H9 (cell line): ENCODE measurements around the gene P2RX6. TPM values are rescaled to one million over a fixed set of nuclear protein-coding genes. Genes with fewer than 3 reads are reported as not detected.

Experiments
- DNase-seq: peaks from one replicate; pipeline ENCODE4 v3.0.0-alpha.2; 2017
- H2AFZ ChIP-seq: one replicate; pipeline ENCODE4 v1.6.1; 2013; ENCODE audit warnings: mild to moderate bottlenecking, low read length, control low read depth, moderate library complexity
- H2AK5ac ChIP-seq: 2 replicates; pipeline ENCODE4 v1.6.1; 2013; ENCODE audit warnings: low read length, control low read depth, mixed read lengths; ENCODE audit not compliant: insufficient read length
- H2BK120ac ChIP-seq: one replicate; pipeline ENCODE4 v1.6.1; 2013; ENCODE audit warnings: low read depth, mild to moderate bottlenecking, low read length, control low read depth, inconsistent platforms; ENCODE audit not compliant: poor library complexity, severe bottlenecking
- H2BK12ac ChIP-seq: 2 replicates; pipeline ENCODE4 v1.6.1; 2013; ENCODE audit warnings: low read length, control low read depth, mixed read lengths, low read depth; ENCODE audit not compliant: insufficient read length
- H2BK15ac ChIP-seq: 2 replicates; pipeline ENCODE4 v1.6.1; 2013; ENCODE audit warnings: low read depth, low read length, control low read depth
- H2BK20ac ChIP-seq: one replicate; pipeline ENCODE4 v1.6.1; 2013; ENCODE audit warnings: low read depth, mild to moderate bottlenecking, low read length, control low read depth, inconsistent platforms; ENCODE audit not compliant: poor library complexity, severe bottlenecking
- H2BK5ac ChIP-seq: 2 replicates; pipeline ENCODE4 v1.6.1; 2013; ENCODE audit warnings: low read length, control low read depth, mixed read lengths; ENCODE audit not compliant: insufficient read length
- H3K14ac ChIP-seq: 2 replicates; pipeline ENCODE4 v1.6.1; 2013; ENCODE audit warnings: low read length, control low read depth; ENCODE audit not compliant: insufficient read depth
- H3K18ac ChIP-seq: 2 replicates; pipeline ENCODE4 v1.6.1; 2013; ENCODE audit warnings: low read depth, mild to moderate bottlenecking, mixed read lengths, low read length, control low read depth; ENCODE audit not compliant: insufficient read length
- H3K23ac ChIP-seq: 2 replicates; pipeline ENCODE4 v1.6.1; 2013; ENCODE audit warnings: low read length, control low read depth, mixed read lengths, low read depth; ENCODE audit not compliant: insufficient read length
- H3K23me2 ChIP-seq: 2 replicates; pipeline ENCODE4 v1.6.1; 2013; ENCODE audit warnings: low read depth, mild to moderate bottlenecking, mixed read lengths, low read length, control low read depth; ENCODE audit not compliant: insufficient read length, poor library complexity, severe bottlenecking
- H3K27ac ChIP-seq: 2 replicates; pipeline ENCODE4 v1.5.1; 2013; ENCODE audit warnings: low read length, control low read depth, mixed read lengths, low read depth; ENCODE audit not compliant: insufficient read length
- H3K27me3 ChIP-seq: 2 replicates; pipeline ENCODE4 v1.6.1; 2013; ENCODE audit warnings: low read length, control low read depth, inconsistent platforms; ENCODE audit not compliant: insufficient read depth
- H3K4ac ChIP-seq: 2 replicates; pipeline ENCODE4 v1.6.1; 2013; ENCODE audit warnings: low read depth, mild to moderate bottlenecking, control low read depth, inconsistent platforms, low read length, moderate library complexity
- H3K4me1 ChIP-seq: 2 replicates; pipeline ENCODE4 v1.6.1; 2013; ENCODE audit warnings: low read length, control low read depth, inconsistent platforms; ENCODE audit not compliant: insufficient read depth
- H3K4me2 ChIP-seq: 2 replicates; pipeline ENCODE4 v1.6.1; 2013; ENCODE audit warnings: low read length, control low read depth, mixed read lengths; ENCODE audit not compliant: insufficient read length, insufficient read depth
- H3K56ac ChIP-seq: 2 replicates; pipeline ENCODE4 v1.6.1; 2013; ENCODE audit warnings: low read depth, mild to moderate bottlenecking, mixed read lengths, low read length, control low read depth; ENCODE audit not compliant: insufficient read length
- H3K79me1 ChIP-seq: 2 replicates; pipeline ENCODE4 v1.6.1; 2013; ENCODE audit warnings: low read depth, mild to moderate bottlenecking, moderate library complexity, low read length, control low read depth, inconsistent platforms; ENCODE audit not compliant: insufficient read depth, poor library complexity, severe bottlenecking
- H3K79me2 ChIP-seq: 2 replicates; pipeline ENCODE4 v1.6.1; 2013; ENCODE audit warnings: low read length, control low read depth, inconsistent platforms; ENCODE audit not compliant: insufficient read depth
- H3K9ac ChIP-seq: 2 replicates; pipeline ENCODE4 v1.6.1; 2013; ENCODE audit warnings: low read length, control low read depth, mixed read lengths; ENCODE audit not compliant: insufficient read length; ENCODE audit errors: extremely low read depth
- H3K9me3 ChIP-seq: one replicate; pipeline ENCODE4 v1.6.1; 2013; ENCODE audit warnings: low read depth, low read length, inconsistent platforms; ENCODE audit not compliant: control insufficient read depth
- H3T11ph ChIP-seq: one replicate; pipeline ENCODE4 v1.6.1; 2013; ENCODE audit warnings: mild to moderate bottlenecking, low read length, control low read depth, inconsistent platforms
- H4K20me1 ChIP-seq: one replicate; pipeline ENCODE4 v1.6.1; 2013; ENCODE audit not compliant: control insufficient read depth, insufficient read length, insufficient read depth
- H4K5ac ChIP-seq: 2 replicates; pipeline ENCODE4 v1.6.1; 2013; ENCODE audit warnings: low read depth, mild to moderate bottlenecking, mixed read lengths, low read length, control low read depth; ENCODE audit not compliant: insufficient read length
- H4K8ac ChIP-seq: replicated peaks from 2 replicates; pipeline ENCODE4 v1.6.1; 2013; ENCODE audit warnings: low read length, control low read depth, mixed read lengths, low read depth; ENCODE audit not compliant: insufficient read length
- H4K91ac ChIP-seq: 2 replicates; pipeline ENCODE4 v1.6.1; 2013; ENCODE audit warnings: low read depth, mild to moderate bottlenecking, moderate library complexity, mixed read lengths, low read length, control low read depth; ENCODE audit not compliant: insufficient read length
- H3K27ac Mint-ChIP-seq, 3 experiments: 2 replicates in 2 of 3; 3 replicates in 1 of 3; pipeline ENCODE4 v1.8.0; 2020 to 2021; ENCODE audit warnings: mixed read lengths in 3 of 3, mild to moderate bottlenecking in 1 of 3, moderate library complexity in 1 of 3
- H3K27me3 Mint-ChIP-seq: 2 replicates; pipeline ENCODE4 v1.8.0; 2021; ENCODE audit warnings: low read depth, mild to moderate bottlenecking, moderate library complexity, mixed read lengths
- H3K36me3 Mint-ChIP-seq, 3 experiments: 2 replicates in 2 of 3; 3 replicates in 1 of 3; pipeline ENCODE4 v1.8.0; 2020 to 2021; ENCODE audit warnings: low read depth in 3 of 3, mixed read lengths in 3 of 3; ENCODE audit not compliant: insufficient read depth in 1 of 3
- H3K4me1 Mint-ChIP-seq, 2 experiments: 2 replicates each; pipeline ENCODE4 v1.8.0; 2020; ENCODE audit warnings: mixed read lengths in 2 of 2
- H3K4me3 Mint-ChIP-seq, 2 experiments: 2 replicates in 1 of 2; 3 replicates in 1 of 2; pipeline ENCODE4 v1.8.0; 2020 to 2021; ENCODE audit warnings: mild to moderate bottlenecking in 2 of 2, mixed read lengths in 2 of 2, moderate library complexity in 1 of 2
- H3K9me3 Mint-ChIP-seq, 2 experiments: 2 replicates in 1 of 2; 3 replicates in 1 of 2; pipeline ENCODE4 v1.8.0; 2020; ENCODE audit warnings: mild to moderate bottlenecking in 2 of 2, mixed read lengths in 2 of 2, moderate library complexity in 1 of 2
- CTCF ChIP-seq: fragments of 200-600 bp; sonication (generic); conservative IDR thresholded peaks from 3 replicates; pipeline ENCODE4 v1.8.0; 2021; ENCODE audit warnings: antibody characterized with exemption, mild to moderate bottlenecking
- WGBS: extraction: QIAGEN DNeasy Blood & Tissue Kit; methylation state at CpG from one replicate; pipeline ENCODE4 v1.1.7; 2013; ENCODE audit warnings: missing lambda C conversion rate, low lambda C conversion rate, mixed read lengths; ENCODE audit not compliant: insufficient read length; ENCODE audit errors: extremely low coverage; 5-methylcytosine and 5-hydroxymethylcytosine counted together
- total RNA-seq: library from RNA; stranded (reverse); gene quantifications from 2 replicates; pipeline ENCODE4 v1.2.1, GENCODE V29; 2021

P2RX6 gene
- total RNA-seq, 1 experiment from 2014 or later = not detected

GRCh38 chr22:20967697-20968211 lies 47.2 kb upstream of the P2RX6 start:
- Histone ChIP-seq H2BK12ac (no peak overlapping the region), H3K56ac (no peak overlapping the region), H2BK5ac (no peak overlapping the region), H3K27me3 (peaks cover 31% of the 10 kb centered on the region; the same call in 1 of the 2 replicates), H3T11ph (no peak overlapping the region), H4K8ac (no peak overlapping the region), H2BK15ac (no peak overlapping the region), H3K9ac (no peak overlapping the region), H4K91ac (no peak overlapping the region), H3K79me1 (no peaks in the 10 kb centered on the region), H3K23me2 (no peaks in the 10 kb centered on the region), H3K23ac (no peak overlapping the region), H2AK5ac (no peak overlapping the region), H3K79me2 (no peaks in the 10 kb centered on the region), H3K27ac (no peak overlapping the region), H2BK20ac (no peak overlapping the region), H3K4me1 (no peaks in the 10 kb centered on the region; the same call in 1 of the 2 replicates), H3K14ac (no peak overlapping the region), H3K4ac (no peak overlapping the region), H3K18ac (no peak overlapping the region), H2AFZ (no peak overlapping the region), H4K5ac (no peak overlapping the region), H2BK120ac (no peak overlapping the region), H3K9me3 (no peaks in the 10 kb centered on the region), H3K4me2 (no peak overlapping the region), H4K20me1 (no peaks in the 10 kb centered on the region)
- Mint-ChIP-seq H3K9me3 (no peaks in the 10 kb centered on the region; a peak in 1 of 5 replicates), H3K4me1 (peaks cover 23 to 36% of the 10 kb centered on the region in 2 experiments), H3K4me3 (peak overlapping the region in 1 of 2 experiments; percentile 56; a peak in 2 of 5 replicates), H3K27me3 (peaks cover 92% of the 10 kb centered on the region), H3K36me3 (no peaks in the 10 kb centered on the region; a peak in 1 of 7 replicates), H3K27ac (no peak overlapping the region)
- peak; percentile 53 for DNase-seq
- TF ChIP-seq CTCF = peak; percentile 28; the same call in 1 of the 3 replicates
- no CpG with 5 or more reads among the region's 19 CpGs for WGBS
